Peyer's patch (tissue), 4 donors: ENCODE data around the gene CHCHD3.

Source experiments
- POLR2A ChIP-seq, 2 donors: fragments of 450-650 bp; IDR thresholded peaks; one replicate each; pipeline ENCODE4 v1.5.1; 2017; ENCODE audit warnings: antibody characterized with exemption in 2 of 2, mild to moderate bottlenecking in 2 of 2, moderate library complexity in 2 of 2
- TF ChIP-seq, protein P1 (sequence below), 6 experiments: fragments of 450-650 bp in 4 of 6; fragments of 200-600 bp in 2 of 6; sonication (generic) in 1 of 6; IDR thresholded peaks; one replicate each; pipeline ENCODE4 v1.5.1; 2017 to 2019; ENCODE audit warnings: antibody characterized with exemption in 6 of 6, mild to moderate bottlenecking in 3 of 6, moderate library complexity in 1 of 6

DNA sequence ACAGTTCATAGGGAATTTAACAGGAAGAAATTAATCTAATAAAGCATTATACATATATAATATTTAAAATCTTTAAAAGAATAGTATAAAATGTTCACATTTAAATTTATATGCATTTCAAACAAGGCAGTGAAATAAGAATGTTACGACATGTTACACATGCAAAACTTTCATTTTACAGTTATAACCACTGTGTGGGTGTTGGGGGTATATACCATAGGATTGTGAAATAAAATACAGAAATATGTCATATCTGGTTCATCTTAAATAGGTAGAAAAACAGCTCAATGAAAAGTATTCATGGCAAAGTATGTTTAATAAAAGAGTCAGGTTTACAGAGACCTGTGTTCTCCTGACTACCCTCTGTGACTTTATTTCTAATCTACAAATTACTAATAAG lies 45.6 kb downstream of the CHCHD3 start:
- TF ChIP-seq, protein P1, sequence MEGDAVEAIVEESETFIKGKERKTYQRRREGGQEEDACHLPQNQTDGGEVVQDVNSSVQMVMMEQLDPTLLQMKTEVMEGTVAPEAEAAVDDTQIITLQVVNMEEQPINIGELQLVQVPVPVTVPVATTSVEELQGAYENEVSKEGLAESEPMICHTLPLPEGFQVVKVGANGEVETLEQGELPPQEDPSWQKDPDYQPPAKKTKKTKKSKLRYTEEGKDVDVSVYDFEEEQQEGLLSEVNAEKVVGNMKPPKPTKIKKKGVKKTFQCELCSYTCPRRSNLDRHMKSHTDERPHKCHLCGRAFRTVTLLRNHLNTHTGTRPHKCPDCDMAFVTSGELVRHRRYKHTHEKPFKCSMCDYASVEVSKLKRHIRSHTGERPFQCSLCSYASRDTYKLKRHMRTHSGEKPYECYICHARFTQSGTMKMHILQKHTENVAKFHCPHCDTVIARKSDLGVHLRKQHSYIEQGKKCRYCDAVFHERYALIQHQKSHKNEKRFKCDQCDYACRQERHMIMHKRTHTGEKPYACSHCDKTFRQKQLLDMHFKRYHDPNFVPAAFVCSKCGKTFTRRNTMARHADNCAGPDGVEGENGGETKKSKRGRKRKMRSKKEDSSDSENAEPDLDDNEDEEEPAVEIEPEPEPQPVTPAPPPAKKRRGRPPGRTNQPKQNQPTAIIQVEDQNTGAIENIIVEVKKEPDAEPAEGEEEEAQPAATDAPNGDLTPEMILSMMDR (IDR thresholded peaks at IDR 0.05): no peak
- no peak for TF ChIP-seq POLR2A (IDR thresholded peaks at IDR 0.05)
